ENCODE data around the gene PPME1.

The PPME1 gene

GRCh38 chr11:74171630-74171968 is 510 bp downstream of the PPME1 start:
- Histone ChIP-seq H3K14ac (ENCODE audit: low read length) (peak overlapping the region; percentile 9), H3K27ac (ENCODE audit: low read depth, low read length) (peak overlapping the region; percentile 45), H2AFZ (ENCODE audit: insufficient read depth, low read length, poor library complexity) (peak overlapping the region; percentile 5), H3K4me3 (ENCODE audit: low read depth, low read length) (peak overlapping the region; percentile 98), H3K4me2 (ENCODE audit: low read length) (peak overlapping the region; percentile 72), H3K18ac (ENCODE audit: low read length) (no peak overlapping the region), H4K91ac (ENCODE audit: low read depth, low read length) (no peak overlapping the region), H2BK12ac (ENCODE audit: low read length) (no peak overlapping the region), H3K79me1 (ENCODE audit: low read length) (peaks cover 3% of the 10 kb centered on the region), H3K9ac (ENCODE audit: low read length) (peak overlapping the region; percentile 85), H3K23ac (ENCODE audit: low read length) (no peak overlapping the region), H4K12ac (ENCODE audit: low read depth, low read length) (peak overlapping the region; percentile 2), H3K9me3 (ENCODE audit: insufficient read depth, low read depth, low read length) (no peaks in the 10 kb centered on the region), H2BK120ac (ENCODE audit: insufficient read depth, low read length, poor library complexity) (no peak overlapping the region), H4K8ac (ENCODE audit: low read depth, low read length) (peak overlapping the region; percentile 1), H2AK5ac (ENCODE audit: low read length) (no peak overlapping the region), H3K79me2 (ENCODE audit: control insufficient read depth, insufficient read depth, low read length, poor library complexity) (peaks cover 6% of the 10 kb centered on the region), H3K4ac (ENCODE audit: low read depth, low read length) (peak overlapping the region; percentile 0), H3K36me3 (ENCODE audit: control insufficient read depth in 1 of 2, insufficient read depth in 2 of 2, low read length in 2 of 2) (peaks cover 0 to 5% of the 10 kb centered on the region in 2 experiments), H3K4me1 (ENCODE audit: control insufficient read depth in 1 of 2, insufficient read depth in 2 of 2, low read length in 2 of 2) (peaks cover 4 to 10% of the 10 kb centered on the region in 2 experiments), H3K27me3 (ENCODE audit: insufficient read depth, low read length) (no peaks in the 10 kb centered on the region), H2BK5ac (ENCODE audit: low read depth, low read length, poor library complexity) (no peak overlapping the region)
- WGBS (ENCODE audit: extremely low coverage, insufficient coverage, insufficient read length), result no CpG with 5 or more reads among the region's 5 CpGs
- DNase-seq, result no peak

- peaks cover 6% of the 10 kb centered on the region for H3K79me2 ChIP-seq (ENCODE audit: control insufficient read depth, insufficient read depth, low read length, poor library complexity)
- peaks cover 3% of the 10 kb centered on the region for H3K79me1 ChIP-seq (ENCODE audit: low read length)
- H3K4me1 ChIP-seq (ENCODE audit: control insufficient read depth in 1 of 2, insufficient read depth in 2 of 2, low read length in 2 of 2), result peaks cover 4 to 10% of the 10 kb centered on the region in 2 experiments
- H2AFZ ChIP-seq (ENCODE audit: insufficient read depth, low read length, poor library complexity), result no peak overlapping the region
- H3K23ac ChIP-seq (ENCODE audit: low read length), result no peak overlapping the region
- no peak overlapping the region for H2BK12ac ChIP-seq (ENCODE audit: low read length)
- DNase-seq, result peak in 1 of 2 donors; percentile 43
- H2BK120ac ChIP-seq (ENCODE audit: insufficient read depth, low read length, poor library complexity), result no peak overlapping the region
- H3K9me3 ChIP-seq (ENCODE audit: insufficient read depth, low read depth, low read length), result no peaks in the 10 kb centered on the region
- no peak overlapping the region for H3K18ac ChIP-seq (ENCODE audit: low read length)
- no peak overlapping the region for H4K8ac ChIP-seq (ENCODE audit: low read depth, low read length)
- H3K14ac ChIP-seq (ENCODE audit: low read length), result no peak overlapping the region
- no peak overlapping the region for H2AK5ac ChIP-seq (ENCODE audit: low read length)
- no peak overlapping the region for H4K12ac ChIP-seq (ENCODE audit: low read depth, low read length)
- no peak overlapping the region for H4K91ac ChIP-seq (ENCODE audit: low read depth, low read length)
- H3K36me3 ChIP-seq (ENCODE audit: control insufficient read depth in 1 of 2, insufficient read depth in 2 of 2, low read length in 2 of 2), result peaks cover 0 to 3% of the 10 kb centered on the region in 2 experiments
- H3K4me2 ChIP-seq (ENCODE audit: low read length), result peak overlapping the region; percentile 72
- no CpG with 5 or more reads among the region's 5 CpGs for WGBS (ENCODE audit: extremely low coverage, insufficient coverage, insufficient read length)
- no peak overlapping the region for H3K4me3 ChIP-seq (ENCODE audit: low read depth, low read length)
- no peak overlapping the region for H3K27ac ChIP-seq (ENCODE audit: low read depth, low read length)
- no peak overlapping the region for H3K4ac ChIP-seq (ENCODE audit: low read depth, low read length)
- H2BK5ac ChIP-seq (ENCODE audit: low read depth, low read length, poor library complexity), result no peak overlapping the region
- H3K9ac ChIP-seq (ENCODE audit: low read length), result peak overlapping the region; percentile 29
- no peaks in the 10 kb centered on the region for H3K27me3 ChIP-seq (ENCODE audit: insufficient read depth, low read length)
These were observed 908 bp downstream of the PPME1 start for GRCh38 chr11:74171997-74172396.

GRCh38 chr11:74175920-74176319 is 4.8 kb downstream of the PPME1 start:
- Histone ChIP-seq H2BK12ac (ENCODE audit: low read length) (no peak overlapping the region), H2BK5ac (ENCODE audit: low read depth, low read length, poor library complexity) (no peak overlapping the region), H2AFZ (ENCODE audit: insufficient read depth, low read length, poor library complexity) (no peak overlapping the region), H3K18ac (ENCODE audit: low read length) (no peak overlapping the region), H3K9me3 (ENCODE audit: insufficient read depth, low read depth, low read length) (no peaks in the 10 kb centered on the region), H3K23ac (ENCODE audit: low read length) (no peak overlapping the region), H3K4me1 (ENCODE audit: control insufficient read depth in 1 of 2, insufficient read depth in 2 of 2, low read length in 2 of 2) (peaks cover 0 to 6% of the 10 kb centered on the region in 2 experiments), H3K4me3 (ENCODE audit: low read depth, low read length) (no peak overlapping the region), H2BK120ac (ENCODE audit: insufficient read depth, low read length, poor library complexity) (no peak overlapping the region), H3K36me3 (ENCODE audit: control insufficient read depth in 1 of 2, insufficient read depth in 2 of 2, low read length in 2 of 2) (no peaks in the 10 kb centered on the region), H3K4me2 (ENCODE audit: low read length) (no peak overlapping the region), H3K79me2 (ENCODE audit: control insufficient read depth, insufficient read depth, low read length, poor library complexity) (peaks cover 3% of the 10 kb centered on the region), H3K27ac (ENCODE audit: low read depth, low read length) (no peak overlapping the region), H3K4ac (ENCODE audit: low read depth, low read length) (no peak overlapping the region), H4K8ac (ENCODE audit: low read depth, low read length) (no peak overlapping the region), H3K79me1 (ENCODE audit: low read length) (peaks cover 3% of the 10 kb centered on the region), H3K14ac (ENCODE audit: low read length) (no peak overlapping the region), H3K27me3 (ENCODE audit: insufficient read depth, low read length) (no peaks in the 10 kb centered on the region), H4K12ac (ENCODE audit: low read depth, low read length) (no peak overlapping the region), H3K9ac (ENCODE audit: low read length) (no peak overlapping the region), H4K91ac (ENCODE audit: low read depth, low read length) (no peak overlapping the region), H2AK5ac (ENCODE audit: low read length) (no peak overlapping the region)
- no CpG with 5 or more reads among the region's 1 CpG for WGBS (ENCODE audit: extremely low coverage, insufficient coverage, insufficient read length)
- DNase-seq, result no peak

GRCh38 chr11:74179234-74180052 is 8.4 kb downstream of the PPME1 start:
- no CpG with 5 or more reads among the region's 7 CpGs for WGBS (ENCODE audit: extremely low coverage, insufficient coverage, insufficient read length)
- H4K91ac ChIP-seq (ENCODE audit: low read depth, low read length), result no peak overlapping the region

More at GRCh38 chr11:74179234-74180052, 8.4 kb downstream of the PPME1 start:
- Histone ChIP-seq H2AFZ (ENCODE audit: insufficient read depth, low read length, poor library complexity) (no peak overlapping the region), H3K36me3 (ENCODE audit: control insufficient read depth in 1 of 2, insufficient read depth in 2 of 2, low read length in 2 of 2) (no peaks in the 10 kb centered on the region), H3K14ac (ENCODE audit: low read length) (no peak overlapping the region), H3K18ac (ENCODE audit: low read length) (no peak overlapping the region), H3K4me3 (ENCODE audit: low read depth, low read length) (no peak overlapping the region), H3K27ac (ENCODE audit: low read depth, low read length) (no peak overlapping the region), H3K79me1 (ENCODE audit: low read length) (no peaks in the 10 kb centered on the region), H3K9me3 (ENCODE audit: insufficient read depth, low read depth, low read length) (no peaks in the 10 kb centered on the region), H3K4me2 (ENCODE audit: low read length) (no peak overlapping the region), H2BK12ac (ENCODE audit: low read length) (no peak overlapping the region), H3K4ac (ENCODE audit: low read depth, low read length) (no peak overlapping the region), H4K8ac (ENCODE audit: low read depth, low read length) (no peak overlapping the region), H3K4me1 (ENCODE audit: control insufficient read depth in 1 of 2, insufficient read depth in 2 of 2, low read length in 2 of 2) (peaks cover 0 to 4% of the 10 kb centered on the region in 2 experiments), H2BK5ac (ENCODE audit: low read depth, low read length, poor library complexity) (no peak overlapping the region), H3K27me3 (ENCODE audit: insufficient read depth, low read length) (no peaks in the 10 kb centered on the region), H4K12ac (ENCODE audit: low read depth, low read length) (no peak overlapping the region), H3K23ac (ENCODE audit: low read length) (no peak overlapping the region), H2BK120ac (ENCODE audit: insufficient read depth, low read length, poor library complexity) (no peak overlapping the region), H3K9ac (ENCODE audit: low read length) (no peak overlapping the region), H3K79me2 (ENCODE audit: control insufficient read depth, insufficient read depth, low read length, poor library complexity) (peaks cover 2% of the 10 kb centered on the region), H2AK5ac (ENCODE audit: low read length) (no peak overlapping the region)
- DNase-seq, result no peak

All from trophoblast cell (in vitro differentiated cells and primary cell).